MV-4-11 (cell line): Measurements from ENCODE around the gene SNAPC2.
"Not testable (repeated sequence)": the region's sequence is repeated elsewhere in the genome, so short reads cannot be mapped to it uniquely, and the experiment has no call there.

Experiments used
- DNase-seq: peaks from one replicate; lab custom pipeline; 2025; lab: John Stamatoyannopoulos, UW

SNAPC2 gene

DNA sequence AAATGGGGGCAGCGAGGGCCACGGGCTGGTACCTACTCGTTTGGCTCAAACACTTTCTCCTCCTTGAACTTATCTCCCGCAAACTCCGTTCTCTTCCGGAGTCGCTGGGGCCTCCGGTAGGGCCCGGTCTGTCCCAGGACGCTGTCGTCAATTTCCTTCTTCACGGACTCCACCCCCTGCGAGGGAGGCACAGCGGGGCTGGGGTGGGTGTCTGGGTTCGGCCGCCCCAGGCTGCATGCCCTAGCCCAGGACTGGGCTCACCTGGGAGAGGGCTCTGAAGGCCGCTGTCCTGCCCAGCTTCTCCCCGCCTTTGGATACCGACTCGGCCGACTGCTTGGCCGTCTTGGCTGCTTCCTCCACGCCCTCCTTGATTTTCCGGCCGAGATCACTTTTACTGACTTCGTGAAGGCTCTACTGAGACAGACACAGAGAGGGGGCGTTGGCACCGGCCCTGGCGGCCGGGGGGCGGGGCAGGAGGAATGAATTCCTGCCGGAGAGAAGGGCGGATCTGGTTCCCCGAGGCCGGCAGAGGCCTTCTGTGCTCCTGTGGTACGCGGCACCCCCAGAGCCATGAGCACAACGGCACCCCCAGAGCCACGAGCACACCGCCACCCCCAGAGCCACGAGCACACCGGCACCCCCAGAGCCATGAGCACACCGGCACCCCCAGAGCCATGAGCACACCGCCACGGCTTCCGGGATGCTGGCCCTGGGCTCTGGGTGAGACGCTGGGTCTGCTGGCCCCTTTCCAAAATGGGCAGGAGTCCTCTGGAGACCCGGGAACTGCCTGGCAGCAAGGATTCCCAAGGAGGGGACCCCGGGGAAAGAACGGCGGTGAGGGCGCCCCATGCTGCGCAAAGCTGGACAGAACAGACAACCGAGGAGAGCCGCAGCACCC is 13.9 kb downstream of the SNAPC2 start:
- DNase-seq, result no peak

DNA sequence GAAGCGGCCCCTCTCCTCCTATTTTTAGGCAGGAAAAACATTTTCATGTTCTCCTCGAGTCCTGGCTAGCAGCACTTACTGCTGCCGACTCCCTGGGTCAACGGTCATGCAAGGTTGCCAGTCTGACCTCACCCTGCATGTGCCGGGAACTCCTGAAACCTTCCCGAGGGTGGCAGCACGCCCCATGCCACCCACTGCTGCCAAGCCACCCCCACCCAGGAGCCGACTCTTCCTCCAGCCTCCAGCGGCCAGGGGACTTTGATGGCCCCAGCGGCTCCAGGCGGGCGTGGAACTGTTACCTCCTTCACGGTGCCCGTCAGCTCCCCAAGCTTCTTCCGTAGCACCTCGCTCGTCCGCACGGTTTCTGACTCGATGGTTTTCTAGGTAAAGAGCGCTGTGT is 14.6 kb downstream of the SNAPC2 start:
- no peak for DNase-seq

DNA sequence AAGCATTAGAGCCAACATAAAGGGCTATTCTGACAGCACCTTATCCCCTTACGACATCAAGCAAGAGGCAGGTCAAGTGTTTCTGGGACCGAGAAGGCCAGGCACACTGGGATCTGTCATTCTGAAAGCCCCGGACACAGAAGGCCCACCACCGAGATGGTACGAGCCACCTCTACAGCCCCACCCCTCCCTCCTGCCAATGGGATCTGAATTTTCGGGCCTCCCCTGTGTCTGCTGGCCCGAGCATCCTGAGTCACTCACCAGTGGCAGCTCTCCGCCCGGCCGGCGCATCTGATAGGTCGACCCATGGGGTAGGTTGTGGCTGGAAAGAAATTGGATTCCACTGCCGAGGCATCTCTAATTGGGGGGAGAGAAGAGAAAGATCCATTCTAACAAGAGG is 20.7 kb downstream of the SNAPC2 start:
- DNase-seq, result no peak

DNA sequence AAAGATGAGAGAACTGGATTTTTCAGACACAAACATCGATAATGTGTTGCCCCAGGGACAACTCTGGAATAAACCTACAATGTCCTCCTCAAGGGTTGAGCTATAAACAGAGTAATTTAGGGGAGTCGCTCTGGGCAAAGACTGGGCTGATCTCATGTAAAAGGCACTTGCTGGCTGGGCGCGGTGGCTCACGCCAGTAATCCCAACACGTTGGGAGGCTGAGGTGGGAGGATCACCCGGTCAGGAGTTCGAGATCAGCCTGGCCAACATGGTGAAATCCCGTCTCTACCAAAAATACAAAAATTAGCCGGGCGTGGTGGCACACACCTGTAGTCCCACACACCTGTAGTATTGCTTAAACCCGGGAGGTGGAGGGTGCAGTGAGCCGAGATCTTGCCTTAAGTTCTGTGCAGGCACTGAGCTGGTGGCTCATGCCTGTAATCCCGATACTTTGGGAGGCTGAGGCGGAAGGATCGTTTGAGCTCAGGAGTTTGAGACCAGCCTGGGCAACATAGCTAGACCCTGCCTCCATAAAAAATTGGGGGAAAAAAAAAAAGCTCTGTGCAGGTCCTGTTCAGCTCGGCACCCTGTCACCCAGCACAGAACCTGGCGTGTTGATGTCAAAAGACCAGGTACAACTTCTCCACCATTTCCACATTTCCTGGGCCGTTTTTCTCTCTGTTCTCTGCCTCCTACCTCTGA is 21.9 kb downstream of the SNAPC2 start:
- no peak for DNase-seq

DNA sequence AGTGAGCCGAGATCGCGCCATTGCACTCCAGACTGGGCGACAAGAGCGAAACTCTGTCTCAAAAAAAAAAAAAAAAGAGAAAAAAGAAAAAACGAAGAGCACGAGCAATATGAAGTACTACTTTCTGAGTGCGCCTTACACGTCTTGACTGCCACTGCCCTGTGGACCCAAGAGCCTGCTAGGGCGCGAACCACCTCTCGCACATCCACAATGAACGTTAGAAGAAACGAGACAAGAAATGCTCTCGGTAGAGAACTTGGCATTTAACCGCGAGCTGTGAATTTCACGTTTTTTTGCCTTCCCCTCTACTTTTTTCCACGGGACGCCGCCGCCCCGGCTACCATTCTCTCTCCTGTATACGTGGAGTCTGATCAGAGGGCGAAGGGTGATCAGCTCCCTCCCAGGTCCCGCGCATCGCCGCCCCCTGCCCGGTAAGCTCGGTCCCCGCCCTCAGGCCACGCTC is 22.9 kb downstream of the SNAPC2 start:
- no peak for DNase-seq

DNA sequence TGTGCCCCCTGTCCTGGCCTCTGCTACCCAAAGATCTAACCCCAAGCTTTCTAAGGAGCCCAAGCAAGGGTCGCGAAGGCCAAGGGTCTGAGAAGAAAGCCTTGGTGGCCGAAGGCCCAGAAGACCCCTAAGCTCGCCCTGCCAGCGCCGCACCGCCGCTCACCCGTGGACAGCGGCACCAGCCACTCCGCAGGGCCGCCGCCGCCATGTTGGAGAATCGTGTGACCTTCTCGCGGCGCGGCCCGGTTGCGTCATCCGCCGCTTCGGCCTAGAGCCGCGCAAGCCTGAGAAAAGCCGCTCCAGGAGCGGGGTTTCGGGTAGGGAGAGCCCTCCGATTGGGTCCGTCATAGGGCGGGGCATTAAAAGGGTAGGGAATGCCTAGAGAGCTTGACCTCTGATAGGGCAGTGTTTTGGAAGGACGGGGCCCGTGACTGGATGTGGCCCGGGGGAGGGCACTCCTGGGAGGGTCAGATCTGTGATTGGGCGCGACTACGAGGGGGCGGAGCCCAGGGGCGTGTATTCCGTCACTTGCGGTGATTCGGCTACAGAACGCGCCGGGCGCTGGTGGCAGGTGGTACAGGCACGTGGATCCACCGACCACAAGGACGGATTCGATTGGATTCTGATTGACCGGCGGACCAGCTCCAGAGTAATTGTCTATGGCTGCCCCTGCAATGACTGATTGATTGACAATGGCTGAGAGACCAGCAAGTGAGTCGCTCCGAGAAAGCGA is 23.5 kb downstream of the SNAPC2 start, which contains the start of gene TIMM44:
Gene TIMM44 (minus strand): TSS at position 223 of the 733 bp plus-strand sequence. CDS start 15 bp downstream, at position 208.
- peak; percentile 100 for DNase-seq

DNA sequence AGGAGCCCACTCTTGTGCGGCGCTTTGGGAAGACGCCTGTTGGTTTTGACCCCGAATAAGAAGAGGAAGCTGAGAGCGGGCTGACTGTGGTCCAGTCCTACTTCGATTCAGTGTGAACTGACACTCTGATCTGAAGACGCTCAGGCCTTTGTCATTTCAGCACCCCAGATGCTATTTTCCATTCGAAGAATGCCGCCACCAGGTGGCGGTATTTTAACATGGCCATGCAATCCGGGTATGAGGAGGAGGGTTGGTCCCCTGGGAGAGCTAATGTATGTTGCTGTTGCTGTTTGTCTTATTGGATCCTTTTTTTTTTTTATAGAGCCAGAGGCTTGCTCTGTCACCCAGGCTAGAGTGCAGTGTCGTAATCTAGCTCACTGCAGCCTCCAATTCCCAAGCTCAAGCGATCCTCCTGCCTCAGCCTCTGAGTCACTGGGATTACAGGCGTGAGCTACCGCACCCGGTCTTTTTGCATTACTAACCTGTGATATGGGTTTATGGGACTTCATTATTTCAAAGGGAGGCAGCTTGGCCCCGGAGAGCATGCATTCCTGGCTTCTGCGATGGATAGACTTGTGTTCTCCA is 24.1 kb downstream of the SNAPC2 start:
- peak; percentile 98 for DNase-seq

DNA sequence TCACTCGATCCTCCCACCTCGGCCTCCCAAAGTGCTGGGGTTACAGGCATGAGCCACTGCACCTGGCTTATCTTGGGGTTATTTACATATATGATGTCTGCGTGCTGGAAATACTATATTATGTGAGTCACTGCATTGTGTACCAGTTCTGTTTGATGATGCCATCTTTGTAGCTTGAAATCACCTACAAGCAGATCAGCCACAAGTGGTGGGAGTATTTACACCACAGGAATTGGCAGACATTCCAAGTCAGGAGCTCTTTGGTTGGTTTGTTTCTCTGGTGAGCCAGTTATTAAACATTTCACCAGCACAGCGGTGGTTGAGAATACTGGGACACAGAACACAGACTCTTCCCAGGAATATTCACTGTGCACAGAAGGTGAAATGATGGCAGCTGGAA is 27.8 kb downstream of the SNAPC2 start:
- DNase-seq, result no peak

DNA sequence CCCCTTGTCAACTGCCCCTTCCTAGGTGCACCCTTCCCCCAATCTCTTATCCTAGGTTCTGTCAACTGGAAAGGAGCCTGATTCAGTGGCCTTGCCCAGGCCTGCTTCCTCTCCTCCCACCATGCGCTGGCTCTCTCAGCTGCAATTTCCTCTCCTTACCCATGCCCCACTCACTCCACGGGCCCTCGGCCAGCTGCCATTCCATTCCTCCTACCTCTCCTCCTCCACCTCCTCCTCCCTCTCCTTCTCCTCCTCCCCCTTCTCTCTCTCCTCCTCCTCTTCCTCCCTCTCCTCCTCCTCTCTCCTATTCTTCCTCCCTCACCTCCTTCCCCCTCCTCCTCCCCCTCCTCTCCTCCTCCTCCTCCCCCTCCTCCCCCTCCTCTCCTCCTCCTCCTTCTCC is 32.9 kb downstream of the SNAPC2 start:
- DNase-seq, result no peak

DNA sequence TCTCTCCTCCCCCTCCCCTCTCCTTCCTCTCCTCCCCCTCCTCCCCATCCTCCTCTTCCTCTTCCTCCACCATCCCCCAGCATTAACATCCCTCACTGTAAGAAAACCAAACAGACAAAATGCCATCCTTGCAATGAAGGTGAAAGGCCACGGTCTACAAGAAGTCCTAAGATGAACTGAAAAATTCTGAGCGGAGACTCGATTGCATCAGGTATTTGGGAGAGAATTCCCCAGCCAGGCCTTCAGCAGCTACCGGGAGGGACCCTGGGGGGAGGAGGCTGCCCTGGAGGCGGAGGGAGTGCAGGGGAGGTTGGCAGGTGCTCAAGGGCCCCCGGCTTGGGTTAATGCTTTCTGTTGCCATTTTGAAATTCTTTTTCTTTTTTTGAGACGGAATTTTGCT is 33.4 kb downstream of the SNAPC2 start:
- DNase-seq, result no peak

DNA sequence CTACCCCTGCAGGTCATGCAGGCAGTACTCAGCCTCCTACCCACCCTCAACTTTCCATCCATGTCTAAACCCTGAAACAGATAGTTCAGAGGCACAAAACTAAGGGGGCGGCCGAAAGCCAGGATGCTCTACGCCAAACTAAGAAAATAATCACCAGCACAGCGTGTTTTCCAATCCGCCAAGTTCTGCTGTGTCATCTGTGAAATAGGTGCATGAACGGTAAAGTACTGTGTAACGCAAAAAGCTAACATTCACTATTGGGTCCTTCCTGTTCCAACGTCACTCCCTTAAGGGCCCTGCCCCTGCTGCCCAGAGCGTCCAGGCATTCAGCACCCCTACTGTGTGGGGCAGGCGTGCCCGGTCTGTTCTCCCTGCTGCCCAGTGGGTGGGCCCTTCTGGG is 35.6 kb downstream of the SNAPC2 start:
- no peak for DNase-seq

DNA sequence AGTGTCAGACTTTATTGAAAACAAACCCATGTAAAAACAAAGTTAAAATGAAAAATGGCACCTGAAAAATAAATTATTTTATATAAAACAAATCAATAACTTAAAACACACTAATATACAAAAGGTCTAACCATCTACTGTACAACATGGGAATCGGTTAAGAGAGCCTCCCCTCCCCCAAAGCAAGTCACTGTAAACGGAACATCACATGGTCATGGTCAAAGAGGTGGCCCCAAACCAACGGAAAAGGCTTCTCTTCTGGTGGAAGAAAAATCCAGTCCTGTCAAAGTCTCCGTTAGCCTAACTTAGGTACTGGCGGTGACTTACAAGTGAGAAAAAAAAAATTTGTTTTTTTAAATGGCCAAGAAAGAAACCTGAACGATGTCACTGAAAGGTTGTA is 39.1 kb downstream of the SNAPC2 start:
- DNase-seq, result no peak

DNA sequence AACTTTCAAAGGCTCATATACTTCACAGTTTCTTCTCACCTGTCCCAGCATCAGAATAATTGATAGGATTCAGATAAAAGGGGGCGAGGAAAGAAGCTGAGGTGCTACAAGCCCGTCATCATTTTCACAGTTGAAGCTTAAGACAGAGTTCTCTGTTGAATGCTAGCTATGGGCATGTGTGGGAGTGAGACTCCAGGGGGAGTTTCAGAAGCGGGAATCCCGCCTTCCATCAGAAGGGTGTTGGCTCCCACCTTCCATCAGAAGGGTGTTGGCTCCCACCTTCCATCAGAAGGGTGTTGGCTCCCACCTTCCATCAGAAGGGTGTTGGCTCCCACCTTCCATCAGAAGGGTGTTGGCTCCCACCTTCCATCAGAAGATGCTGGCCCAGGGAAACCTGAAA is 40.9 kb downstream of the SNAPC2 start:
- DNase-seq, result not testable (repeated sequence)

DNA sequence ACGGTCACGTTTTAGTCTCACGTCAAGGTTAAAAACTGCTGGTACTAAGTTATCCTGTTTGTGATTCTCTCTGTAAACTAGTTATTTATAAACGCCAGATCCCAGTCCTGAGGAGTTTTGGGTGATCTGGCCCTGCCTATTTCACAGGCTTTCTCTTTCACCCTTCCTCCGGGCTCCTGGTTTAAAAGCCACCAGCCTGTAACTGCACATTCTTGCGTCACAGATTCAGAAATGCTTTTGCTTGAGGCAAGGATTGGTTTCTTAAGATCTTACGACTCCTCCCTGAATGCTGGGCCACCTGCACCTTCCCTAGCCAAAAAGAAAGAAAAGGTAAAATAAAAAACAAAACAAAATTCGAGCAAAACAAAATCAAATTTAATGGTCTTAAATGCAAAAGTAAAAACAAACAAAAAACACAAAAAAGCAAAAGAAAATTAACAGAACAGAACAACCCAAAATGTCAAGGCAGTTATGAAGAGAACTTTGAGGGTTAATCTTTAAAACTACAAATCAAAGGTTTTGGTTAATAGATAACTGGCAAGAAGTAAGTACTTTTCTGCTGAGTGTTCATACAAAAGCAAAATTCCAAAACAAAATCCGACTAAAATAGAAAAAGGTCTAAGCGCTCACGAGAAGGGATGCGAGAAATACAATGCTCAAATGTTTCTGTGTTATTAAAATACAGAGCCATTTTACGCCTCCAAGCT is 41.9 kb downstream of the SNAPC2 start:
- peak; percentile 23 for DNase-seq

DNA sequence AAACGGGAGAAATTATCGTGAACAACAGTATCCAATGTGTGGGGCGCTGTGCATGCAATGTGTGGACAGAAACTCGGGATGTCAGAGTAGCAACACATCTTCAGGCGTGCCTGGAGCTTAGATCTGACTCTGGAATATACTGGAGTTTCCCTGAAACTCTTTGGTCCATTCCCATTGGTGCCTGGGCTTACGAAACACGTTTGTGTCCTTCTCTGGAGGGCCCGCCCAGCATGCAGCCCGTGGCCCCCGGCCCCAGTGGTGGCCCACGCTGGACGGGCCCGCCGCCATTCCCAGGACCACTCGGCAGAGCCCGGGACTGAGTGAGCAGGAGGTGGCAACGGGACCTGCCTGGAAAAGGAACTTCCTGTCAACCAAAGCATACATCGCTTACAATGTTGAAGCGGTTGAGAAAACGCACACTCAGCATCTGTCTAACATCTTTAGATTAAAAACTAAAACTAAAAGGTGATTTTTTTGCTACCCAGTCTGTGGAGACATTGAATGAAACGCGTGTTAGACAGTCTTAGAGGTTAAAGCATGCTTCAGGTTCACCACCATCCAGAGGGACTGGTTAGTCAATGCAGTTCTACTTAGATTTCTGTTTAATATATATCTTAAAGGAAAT is 42.6 kb downstream of the SNAPC2 start:
- DNase-seq, result no peak

DNA sequence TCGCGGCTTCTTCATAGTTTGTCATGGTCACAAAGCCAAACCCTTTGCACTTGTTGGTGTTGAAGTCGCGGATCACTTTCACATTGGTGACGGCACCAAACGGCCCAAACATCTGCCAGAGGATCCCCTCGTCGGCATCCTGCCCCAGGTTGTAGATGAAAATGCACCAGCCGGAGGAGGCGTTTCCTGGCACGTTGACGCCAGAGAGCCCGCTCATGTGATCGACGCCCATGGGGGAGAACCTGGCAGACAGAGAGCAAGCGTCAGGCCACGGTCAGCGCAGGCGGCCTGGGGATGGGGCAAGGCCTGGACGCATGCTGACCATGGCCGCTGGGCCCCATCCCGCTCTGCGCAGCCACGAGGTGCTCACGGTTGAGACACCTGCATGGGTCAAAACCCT is 43.4 kb downstream of the SNAPC2 start:
- no peak for DNase-seq

DNA sequence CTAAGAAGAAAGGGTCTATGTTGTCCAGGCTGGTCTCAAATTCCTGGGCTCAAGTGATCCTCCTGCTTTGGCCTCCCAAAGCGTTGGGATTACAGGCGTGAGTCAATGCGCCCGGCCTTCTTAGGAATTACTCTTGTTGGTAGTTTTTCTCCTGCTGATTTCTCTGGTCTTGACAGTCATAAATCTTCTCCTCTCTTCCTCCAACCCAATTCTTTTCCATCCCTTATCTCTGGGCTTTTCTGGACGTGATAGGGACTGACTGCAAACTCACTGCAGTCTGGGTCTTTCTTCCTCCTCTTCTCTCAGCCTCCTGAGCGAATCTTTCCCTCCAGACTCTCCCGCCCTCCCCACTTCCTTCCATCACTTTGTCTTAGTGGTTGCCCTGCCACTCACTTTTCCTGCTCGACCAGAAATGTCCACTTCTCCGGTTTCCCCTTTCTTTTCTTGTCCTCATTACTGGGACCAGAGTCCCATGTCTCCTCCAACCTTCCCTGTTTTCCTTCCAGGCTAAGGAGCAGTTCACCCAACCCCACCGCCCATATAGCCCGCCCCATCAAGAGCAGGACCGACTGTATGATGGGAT is 45.2 kb downstream of the SNAPC2 start:
- DNase-seq, result no peak

DNA sequence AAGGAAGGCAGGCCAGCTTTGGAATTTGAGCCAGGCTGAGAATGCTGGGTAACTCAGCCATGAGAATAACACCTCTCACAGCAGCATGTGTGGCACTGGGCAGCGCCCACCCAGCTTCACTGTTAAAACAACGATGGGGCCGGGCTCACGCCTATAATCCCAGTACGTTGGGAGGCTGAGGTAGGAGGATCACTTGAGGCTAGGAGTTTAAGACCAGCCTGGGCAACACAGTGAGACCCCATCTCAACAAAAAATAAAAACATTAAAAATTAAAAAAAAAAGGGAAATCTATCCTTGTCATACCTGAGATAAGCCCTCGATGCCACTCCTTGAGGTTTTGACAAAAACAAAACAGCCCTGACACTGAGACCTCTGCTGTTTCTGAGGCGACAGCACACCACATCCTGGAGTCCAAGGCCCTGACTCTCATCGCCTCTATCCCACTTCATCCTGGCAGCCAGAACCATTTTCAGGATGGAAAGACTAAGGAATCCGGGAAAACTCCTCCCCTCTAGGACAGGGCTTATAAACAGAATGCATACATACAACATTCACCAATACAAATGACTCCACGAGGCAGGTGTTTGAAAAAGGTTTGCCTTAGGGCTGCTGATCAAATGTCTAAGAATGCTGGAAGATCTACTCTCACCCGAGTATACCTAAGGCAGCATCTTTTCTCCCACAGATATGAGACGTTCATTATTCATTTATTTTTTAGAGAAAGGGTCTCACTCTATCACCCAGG is 46.0 kb downstream of the SNAPC2 start:
- no peak for DNase-seq

DNA sequence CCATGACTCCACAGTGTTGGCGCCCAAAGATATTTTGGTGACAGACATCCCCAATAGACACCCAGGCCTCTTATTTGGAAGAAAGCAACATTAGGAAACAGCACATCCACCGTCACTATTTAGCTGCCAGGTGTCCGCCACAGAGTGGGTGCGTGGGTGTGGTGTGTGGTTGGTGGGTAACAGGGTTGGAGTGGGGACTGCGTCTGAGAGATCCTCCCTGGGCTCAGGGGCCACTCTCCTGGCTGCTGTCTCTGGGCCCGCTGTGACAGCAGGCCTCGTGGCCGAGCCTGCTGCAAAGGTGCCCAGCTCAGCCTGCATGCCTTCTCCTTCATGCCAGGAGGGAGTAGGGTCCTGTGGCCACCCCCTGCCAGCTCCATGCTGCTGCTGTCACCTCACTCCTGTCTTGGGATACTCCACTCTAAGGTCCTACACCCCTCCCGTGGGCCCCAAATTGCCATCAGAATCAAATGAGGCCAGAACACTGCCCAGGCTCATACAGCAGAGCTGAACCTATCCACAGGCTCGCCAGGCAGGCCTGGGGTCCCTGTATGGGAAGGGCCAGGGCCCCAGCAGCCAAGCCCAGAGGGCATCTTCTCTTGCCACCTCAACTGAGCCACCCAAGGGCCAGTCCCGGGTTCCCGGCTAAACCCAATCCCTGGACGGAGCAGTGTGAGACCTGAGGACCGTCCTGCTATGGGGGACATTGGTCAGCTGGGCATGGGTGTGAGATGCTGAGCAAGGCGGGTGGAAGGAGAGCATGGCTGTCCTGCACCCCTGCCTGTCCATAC is 48.1 kb downstream of the SNAPC2 start:
- DNase-seq, result no peak
